ENCODE measurements around the gene CLRN3. TPM values are rescaled to one million over a fixed set of nuclear protein-coding genes. Genes with fewer than 3 reads are reported as not detected.

The CLRN3 gene
- total RNA-seq, 1 experiment from 2014 or later: not detected

DNA sequence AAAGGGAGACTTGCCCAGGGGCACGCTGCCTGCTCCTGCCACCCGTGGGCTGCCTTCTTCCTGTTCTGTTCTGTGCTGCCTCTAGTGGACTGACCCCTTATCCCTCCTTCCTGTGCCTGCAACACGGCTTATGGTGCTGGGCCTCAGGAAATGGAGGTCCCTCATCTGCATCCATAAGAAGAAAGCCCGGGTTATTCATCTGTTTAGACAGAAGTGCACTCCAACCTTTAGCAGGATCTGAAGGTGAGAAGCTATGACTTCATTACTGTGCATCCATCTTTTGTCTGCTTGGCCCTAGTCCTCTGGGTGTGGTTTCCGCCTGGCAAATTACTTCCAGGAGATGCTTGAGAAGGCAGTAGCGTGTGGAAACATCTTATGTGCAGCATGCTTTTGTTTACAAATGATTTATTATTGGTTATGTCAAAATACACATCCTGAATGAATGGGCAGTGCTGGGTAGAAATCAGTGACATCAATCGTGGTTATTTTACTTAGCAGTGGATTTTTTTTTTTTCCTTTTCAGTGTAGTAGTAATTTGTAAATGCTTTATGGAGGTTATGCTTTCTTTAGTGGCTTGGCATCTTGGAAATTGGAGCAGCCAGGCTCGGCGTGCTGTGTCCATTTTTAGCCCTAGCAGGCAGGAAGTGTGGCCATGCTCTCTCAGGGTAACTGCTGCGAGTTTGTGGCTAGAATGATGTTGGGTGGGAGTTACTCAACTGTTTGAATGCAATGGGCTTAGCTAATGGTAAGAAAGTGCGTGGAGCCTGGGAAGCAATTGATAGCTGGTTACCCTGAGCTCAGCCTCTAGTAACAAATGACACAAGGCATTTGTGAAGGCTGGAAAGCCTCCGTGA, 26.9 kb upstream of the CLRN3 start:
- peak; percentile 61 for DNase-seq (ENCODE audit: low spot score)

DNA sequence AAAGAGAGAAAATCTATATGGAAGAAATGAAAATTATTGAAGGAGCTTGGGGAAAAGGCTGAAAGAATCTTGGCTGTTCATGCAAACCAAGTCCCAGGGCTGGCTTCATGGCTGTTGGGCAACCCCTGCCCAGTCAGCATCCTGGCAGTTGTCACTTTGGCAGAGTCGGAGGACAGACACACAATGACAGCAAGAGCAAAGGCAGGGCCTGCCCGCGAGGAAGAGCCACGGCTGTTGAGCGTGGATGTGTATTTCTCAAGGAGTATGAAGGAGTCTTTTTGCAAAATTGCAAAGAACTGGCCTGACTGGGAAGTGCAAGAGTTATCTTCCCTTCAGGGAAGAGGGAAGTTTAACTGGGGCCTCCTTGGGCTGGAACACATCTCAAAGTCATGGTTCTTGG, 25.8 kb upstream of the CLRN3 start:
- no peak for DNase-seq (ENCODE audit: low spot score)

DNA sequence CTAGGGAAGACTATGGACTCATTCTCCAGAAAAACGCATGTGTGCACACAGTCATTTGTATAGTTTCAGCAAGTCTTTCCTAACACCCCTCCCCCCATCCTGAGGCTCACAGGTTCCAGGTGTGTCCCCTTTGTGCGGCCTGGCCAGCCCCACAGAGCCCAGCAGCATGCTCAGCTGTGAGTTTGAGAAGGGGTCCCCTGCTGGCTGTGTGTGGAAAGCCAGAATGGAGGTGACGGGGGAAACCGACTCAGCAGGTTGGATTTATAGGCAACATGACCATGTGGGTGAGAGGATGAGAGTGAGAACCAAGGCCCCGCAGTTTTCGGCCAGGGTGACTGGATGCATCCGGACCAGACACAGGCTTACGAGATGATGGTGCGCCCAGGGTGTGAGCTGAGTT, 24.1 kb upstream of the CLRN3 start:
- DNase-seq (ENCODE audit: low spot score): no peak

DNA sequence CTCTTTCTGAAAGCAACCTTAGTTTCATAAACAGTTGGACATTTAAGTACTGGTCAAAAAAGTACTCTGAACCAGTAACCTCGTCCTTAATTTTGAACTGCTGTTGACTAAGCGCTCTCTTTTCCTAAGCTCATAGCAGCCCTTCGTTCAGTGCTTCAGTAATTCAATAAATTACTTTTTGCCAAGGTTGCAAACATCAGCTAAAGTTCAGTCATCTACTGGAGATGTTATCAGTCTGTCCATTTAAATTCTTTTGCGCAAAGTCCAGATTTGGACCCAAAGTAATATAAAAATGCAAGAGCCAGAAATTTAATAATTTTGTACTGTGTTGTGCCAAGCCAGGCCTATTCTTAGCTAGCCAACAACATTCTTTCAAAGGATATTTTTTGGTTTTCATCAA, 22.6 kb upstream of the CLRN3 start:
- DNase-seq (ENCODE audit: low spot score): no peak

DNA sequence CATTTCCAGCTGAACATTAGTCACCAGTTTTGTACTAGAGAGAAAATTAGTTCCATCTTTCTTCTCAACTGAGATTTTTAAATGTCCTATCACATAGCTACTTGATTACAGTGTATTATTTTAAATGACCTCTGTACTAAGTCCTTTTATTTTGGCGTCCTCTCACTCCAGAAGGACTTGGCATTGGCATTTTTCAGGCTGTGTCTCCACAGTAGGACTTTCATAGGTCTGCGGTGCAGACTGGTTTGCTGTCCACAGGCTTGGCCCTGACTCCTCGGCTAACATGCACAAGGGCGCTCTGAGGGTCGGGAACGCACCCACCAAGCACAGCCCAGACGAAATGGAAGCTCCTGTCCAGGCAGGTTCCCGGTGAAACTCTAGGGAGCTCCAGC, 20.6 kb upstream of the CLRN3 start:
- no peak for DNase-seq (ENCODE audit: low spot score)

DNA sequence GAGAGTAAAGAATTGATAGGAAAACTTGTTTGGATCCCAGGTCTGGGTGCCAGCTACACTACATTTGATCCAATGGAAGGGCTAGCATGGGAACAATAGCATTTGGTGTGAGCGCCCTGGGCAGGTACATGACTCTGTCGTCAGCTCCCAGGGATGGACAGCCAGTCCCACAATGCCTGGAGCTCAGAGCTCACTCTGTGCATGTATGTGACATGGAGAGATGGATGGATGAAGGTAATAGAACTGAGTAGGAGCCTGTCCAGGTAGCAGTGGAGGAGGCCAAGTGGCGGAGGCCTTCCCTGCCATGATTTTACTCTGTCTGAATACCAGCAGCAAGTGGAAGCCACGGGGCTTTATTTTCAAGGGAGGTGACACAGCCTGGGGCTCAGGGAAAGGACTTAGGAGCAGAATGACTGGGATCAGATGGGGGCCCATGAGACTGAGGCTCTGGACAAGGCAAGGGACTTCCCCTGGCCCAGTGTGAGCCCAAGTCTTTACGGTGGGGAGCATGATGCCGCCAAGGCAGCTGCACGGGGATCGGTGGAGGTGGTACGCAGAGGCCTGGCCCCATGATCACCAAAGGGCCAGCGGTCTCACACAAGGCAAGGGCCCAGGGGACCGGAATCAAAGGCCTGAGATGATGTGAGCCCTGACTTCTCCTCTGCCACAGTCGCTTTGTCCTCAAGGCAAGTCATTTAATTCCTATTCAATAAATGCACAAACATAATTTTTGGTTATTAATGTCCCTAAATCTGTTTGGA, 20.0 kb upstream of the CLRN3 start:
- DNase-seq (ENCODE audit: low spot score): no peak

DNA sequence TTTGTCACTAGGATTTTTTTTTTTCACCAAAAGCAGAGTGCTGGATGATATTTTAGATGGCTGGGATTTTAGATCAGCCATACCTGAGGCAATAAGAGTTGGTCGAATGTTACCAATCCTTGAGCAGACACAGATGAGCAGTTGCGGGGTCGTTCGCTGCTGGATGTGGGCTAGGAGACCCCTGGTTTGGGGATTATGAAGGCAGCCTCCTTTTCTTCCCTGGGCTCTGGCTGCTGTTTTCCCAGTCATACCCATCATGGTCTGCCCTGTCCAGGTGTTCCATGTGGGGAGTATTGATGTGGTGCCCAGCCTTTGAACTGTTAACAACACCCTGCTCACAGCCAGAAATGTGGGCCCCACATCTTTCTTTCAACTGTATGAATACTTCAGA, 19.1 kb upstream of the CLRN3 start:
- DNase-seq (ENCODE audit: low spot score): no peak

DNA sequence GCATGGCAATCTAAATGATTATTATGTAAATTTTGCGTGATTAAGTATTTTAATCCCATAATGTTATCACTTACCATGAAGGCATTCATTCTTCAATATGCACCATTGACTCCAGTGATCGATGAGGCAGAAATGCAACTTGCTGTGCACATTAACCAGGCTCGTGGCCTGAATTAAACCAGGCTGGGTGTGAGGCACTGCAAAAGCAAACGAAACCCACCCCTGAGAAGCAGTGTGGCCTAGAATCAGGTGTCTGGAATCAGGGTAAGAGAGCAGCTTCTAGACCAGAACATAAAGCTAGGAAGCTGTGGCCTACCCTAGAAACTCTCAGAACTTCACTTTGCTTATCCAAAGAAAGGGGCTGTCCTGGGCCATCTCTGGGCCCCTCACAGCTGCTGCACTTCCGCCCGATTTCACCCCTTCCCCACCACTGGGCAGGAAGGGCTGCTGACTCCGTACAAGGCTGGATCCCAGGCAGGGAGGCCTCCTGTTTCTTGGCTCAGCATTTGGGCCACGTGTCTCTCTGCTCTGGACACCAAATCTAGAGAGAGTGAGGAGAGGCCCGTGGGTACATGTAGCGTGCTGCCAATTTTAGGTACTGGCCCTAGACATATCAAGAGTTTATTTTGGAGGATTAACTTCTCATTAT, 18.6 kb upstream of the CLRN3 start:
- DNase-seq (ENCODE audit: low spot score): no peak

DNA sequence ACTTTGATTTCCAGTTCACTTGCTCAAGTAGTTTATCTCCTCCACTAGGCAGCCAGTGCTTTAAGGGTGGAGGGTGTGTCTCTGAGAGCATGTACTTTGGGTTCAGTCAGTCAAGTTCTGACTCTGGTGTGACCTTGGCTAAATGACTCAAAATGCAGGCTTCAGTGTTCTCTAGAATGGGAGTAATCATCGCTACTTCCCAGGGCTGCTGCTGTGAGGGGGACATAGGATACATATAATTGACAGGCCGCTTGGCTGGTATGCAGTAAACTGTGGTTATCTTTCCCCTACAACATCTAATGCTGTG, 17.7 kb upstream of the CLRN3 start:
- DNase-seq (ENCODE audit: low spot score): no peak

DNA sequence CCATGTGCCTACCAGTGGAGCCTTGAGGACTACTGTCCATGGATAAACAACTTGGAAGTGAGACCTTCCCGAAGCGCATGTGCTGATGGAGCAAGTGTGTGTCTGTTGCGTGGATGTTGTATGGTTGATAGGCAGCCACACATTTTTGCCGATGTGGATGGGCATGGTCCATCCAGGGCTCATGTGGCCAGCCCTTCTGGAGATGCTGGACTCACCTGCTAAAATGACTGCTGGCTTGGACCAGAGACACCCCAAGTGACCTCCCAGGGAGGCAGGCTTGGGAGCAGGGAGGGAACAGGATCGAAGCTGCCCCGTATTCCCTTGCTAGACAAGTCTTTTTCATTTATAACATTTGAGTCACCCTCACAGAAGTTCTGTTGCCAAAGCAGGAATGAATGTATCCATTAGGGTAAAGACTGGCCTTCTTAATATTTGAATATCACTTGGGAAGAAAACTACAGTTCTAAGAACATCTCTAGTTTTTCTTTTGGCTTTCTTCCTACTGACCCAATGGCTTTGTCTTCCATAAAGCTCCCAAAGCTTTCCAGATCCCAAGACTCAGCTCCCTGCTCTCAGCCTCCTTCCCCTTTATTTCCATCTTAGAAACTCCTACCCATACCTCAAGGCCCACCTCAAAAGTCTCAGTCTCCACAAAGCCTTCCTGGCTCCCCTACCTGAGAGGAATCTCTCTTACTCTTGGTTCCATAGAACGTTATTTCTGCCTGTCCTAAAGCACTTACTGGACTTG, 17.1 kb upstream of the CLRN3 start:
- no peak for DNase-seq (ENCODE audit: low spot score)

DNA sequence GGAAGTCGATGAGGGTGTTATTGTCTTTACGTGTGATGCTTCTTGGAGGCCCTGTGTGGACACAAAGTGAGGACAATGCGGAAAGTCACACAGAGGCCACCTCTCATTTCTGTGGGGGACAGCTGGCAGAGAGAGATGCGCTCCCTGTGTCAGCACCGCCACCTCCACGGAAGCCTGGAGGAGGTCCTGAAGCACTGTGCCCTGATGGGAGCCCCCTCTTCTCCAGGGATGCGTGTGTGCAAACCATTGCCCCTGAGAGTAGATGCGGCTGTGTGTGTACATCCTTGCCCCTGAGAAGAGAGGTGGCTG, 16.2 kb upstream of the CLRN3 start:
- no peak for DNase-seq (ENCODE audit: low spot score)

DNA sequence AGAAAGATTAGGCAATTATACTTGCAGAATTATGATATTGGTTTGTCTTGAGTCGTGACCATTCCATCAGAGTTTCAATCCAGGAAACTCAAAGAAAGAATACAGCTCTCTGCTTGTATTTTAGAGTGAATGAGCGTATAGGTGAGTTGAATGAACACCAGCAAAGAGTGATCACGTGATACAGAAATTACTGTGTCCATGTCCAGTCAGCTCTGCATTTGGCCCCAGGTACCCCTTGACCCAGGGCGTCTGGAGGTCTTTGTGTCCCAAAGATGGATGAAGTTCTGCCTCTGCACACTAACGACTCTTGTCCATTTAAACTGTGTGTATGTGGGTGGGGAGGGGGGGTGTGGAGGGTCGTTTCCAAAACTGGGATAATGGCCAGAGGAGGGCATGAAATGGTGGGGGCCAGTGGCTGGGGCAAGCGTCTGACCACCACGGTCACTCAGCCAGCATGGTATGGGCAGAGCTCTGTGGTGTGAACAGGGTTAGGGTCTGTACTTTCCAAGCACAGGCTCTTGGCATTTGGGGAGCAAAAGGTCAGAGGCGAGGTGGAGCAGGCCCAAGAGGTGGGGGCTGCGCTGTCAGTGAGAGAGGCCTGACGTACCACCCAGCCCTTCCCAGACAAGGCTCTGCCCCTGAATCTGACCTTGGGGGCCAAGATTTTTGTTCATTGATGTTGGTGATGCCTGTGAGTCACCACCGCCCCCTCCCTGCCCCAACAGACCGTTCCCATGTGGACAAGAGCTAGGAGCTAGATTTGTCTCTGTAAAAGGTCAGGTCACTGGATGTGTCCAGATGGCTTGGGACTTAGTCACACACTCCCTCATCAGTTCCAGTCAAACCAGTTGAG, 15.6 kb upstream of the CLRN3 start:
- DNase-seq (ENCODE audit: low spot score): peak; percentile 67

DNA sequence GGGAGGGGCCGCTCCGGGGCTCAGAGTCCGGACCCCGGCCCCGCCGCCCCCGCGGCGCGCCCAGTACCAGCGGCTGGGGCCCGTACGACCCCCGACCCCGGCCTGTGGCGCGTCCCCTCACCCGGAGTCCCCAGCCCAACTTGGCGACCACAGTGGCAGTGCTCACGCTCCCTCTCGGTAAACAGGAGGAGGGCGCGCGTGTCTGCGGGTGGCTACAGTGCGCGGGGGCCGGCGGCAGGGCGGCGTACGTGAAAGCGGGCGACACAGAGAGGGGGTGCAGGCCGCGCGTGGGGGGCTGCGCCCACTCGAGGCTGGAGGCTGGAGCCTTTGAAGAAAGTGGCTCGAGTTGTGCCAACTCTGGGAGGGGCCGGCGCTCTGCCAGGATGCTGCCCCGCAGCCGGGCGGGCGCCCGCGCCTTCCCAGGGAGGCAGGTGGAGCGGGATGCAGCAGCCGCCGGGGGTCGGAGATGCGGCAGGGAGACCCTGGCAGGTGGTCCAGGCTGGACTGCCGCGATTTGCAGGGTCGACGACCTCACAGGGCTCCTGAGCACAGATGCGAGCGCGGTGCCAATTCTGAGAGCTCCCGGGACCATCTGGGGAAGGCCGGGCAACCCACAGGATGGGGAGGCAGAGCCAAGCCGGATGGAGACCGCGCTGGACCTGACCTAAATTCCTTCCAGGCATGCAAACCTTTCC, 14.8 kb upstream of the CLRN3 start:
- DNase-seq (ENCODE audit: low spot score): no peak

DNA sequence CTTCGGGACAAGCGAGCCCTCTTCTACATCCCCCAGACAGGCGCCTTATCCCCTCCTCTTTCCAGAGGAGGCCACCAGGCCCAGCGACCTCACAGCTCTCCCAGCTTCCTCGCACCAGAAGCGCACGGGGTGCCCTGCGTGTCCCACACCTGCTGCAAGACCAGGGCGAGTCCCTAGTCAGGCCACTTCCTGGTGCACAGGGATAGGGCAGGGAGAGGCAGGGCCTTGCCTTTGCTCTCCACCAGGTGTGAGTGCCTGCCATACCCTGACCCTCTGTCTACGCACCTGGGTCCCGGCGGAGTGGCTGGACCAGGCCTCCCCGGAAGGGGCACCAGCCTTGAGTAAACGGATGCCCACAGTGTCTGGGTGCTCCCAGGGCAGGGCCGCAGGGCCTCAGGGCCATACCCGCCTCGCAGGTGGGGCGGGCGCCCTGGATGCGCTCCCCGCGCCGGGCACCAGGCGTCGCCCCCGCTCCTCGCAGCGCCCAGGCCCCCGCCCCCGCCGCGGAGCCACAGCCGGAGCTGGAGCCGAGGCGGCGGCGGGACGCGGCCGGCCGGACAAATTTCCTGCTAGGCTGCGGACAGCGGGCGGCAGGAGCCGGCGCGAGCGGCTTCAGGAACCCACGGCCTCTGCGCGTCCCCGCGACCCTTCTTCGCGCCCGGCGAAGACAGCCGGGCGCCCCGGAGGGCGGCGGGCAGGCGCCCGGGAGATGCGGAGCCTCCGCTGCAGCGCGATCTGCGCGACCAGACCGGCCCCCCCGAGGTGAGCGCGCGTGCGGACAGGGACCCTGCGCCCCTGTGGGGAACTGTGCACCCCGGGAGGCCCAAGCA, 14.0 kb upstream of the CLRN3 start, which contains the start of gene PTPRE:
PTPRE (plus strand) TSS at position 556 of the 830 bp plus-strand sequence. CDS start 133,779 bp downstream, outside the sequence.
- DNase-seq (ENCODE audit: low spot score): peak; percentile 11

DNA sequence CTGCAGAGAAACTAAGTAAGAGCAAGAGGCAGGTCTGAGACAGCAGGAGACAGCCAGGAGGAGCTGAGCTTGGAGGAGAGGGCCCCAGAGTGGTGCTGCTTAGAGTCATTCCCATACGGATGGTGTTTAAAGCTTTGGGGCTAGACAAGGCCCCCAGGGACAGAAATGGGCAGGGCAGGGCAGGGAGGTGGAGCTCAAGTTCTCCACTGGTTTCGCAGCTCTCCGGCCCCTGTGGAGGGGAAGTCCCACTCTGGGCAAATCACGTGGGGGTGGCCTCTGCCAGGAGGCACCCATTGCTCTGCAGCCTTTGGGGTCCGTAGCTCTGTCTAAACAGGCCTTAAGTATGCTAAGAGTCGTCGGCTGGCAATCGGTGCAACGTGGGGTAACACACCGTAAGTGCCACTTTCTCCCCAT, 13.1 kb upstream of the CLRN3 start:
- DNase-seq (ENCODE audit: low spot score): no peak

DNA sequence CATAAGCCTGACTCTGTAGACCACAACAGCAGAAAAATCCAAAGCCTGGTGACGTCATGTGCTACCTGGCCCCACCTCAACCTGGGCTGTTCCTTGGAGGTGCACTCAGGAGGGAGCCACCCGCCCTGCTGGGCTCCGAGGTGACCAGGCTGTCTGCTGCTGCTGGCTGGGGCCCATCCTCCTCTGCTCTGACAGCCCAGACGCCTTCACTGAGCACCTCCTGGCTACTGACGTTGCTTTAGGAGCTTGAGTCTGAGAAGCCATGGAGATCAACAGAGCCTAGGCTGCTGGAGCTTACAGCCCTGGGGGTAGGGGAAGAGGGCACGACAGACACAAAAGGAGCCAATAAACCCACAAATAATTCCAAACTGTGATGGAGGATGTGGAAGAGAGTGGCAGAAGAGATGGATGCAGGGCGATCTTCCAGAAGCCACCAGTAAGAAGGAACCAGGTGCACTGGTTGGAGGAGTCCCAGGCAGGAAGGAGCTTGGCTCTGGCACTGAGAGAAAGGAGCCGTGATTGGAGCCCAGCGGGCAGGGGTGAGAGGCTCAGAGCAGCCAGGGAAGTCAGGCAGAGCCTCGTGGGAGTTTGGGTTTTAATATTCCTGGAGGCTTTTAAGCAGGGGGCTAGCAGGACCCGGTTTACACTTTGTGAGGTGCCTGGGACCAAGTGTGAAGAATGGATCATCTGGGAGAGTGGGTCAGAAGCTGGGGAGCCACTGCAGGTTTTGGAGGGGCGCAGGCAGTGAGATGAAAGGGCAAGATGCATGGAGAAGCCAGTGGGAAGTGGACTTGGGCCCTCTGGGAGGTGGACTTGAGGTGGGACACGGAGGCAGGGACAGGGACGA, 12.5 kb upstream of the CLRN3 start:
- no peak for DNase-seq (ENCODE audit: low spot score)

DNA sequence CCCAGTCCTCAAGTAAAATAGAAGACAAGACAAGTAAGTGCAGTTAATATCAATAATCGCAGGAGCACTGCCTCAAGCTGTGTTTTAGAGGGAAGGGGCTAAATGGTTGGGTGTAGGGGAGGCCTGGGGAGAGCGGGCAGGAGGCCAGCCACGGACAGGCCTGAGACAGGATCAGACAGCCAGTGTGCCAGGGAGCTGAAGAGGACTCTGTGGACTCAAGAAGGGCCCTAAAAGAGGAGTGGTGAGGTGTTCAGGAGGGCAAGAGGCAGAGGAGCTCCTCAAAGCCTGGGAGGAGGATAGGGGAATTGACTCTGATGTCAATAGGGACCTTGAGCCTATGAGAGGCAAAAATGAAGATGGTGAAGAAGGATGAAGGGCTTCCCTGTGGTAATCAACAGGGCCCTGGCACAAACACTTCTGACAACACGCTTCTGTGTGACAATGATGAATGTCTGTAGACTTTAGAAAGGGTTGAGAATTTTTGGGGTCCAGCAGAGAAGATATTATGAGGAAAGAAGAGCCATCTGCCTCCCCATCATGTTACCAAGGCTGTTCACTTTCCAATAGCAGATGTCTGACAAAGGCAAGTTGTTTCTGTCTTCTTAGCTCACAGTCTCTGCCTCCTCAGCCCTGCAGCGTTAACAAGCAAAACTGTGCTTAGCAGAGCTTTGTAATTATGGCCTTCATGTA, 11.7 kb upstream of the CLRN3 start:
- DNase-seq (ENCODE audit: low spot score): no peak

DNA sequence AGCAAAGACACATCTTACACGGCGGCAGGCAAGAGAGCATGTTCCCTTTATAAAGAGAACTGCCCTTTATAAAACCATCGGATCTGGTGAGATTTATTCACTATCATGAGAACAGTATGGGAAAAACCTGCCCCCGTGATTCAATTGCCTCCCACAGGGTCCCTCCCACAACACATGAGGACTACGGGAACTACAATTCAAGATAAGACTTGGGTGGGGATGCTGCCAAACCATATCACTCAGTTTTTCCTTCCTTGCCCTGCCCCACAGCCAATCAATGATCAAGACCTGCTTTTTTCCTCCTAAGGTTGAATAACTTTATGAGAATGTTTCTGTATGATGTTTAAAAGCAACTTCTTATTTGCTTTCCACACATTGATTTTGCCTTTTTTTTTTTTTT, 11.0 kb upstream of the CLRN3 start:
- DNase-seq (ENCODE audit: low spot score): no peak
